ENCODE measurements around the gene HRH3.

HRH3 gene

DNA sequence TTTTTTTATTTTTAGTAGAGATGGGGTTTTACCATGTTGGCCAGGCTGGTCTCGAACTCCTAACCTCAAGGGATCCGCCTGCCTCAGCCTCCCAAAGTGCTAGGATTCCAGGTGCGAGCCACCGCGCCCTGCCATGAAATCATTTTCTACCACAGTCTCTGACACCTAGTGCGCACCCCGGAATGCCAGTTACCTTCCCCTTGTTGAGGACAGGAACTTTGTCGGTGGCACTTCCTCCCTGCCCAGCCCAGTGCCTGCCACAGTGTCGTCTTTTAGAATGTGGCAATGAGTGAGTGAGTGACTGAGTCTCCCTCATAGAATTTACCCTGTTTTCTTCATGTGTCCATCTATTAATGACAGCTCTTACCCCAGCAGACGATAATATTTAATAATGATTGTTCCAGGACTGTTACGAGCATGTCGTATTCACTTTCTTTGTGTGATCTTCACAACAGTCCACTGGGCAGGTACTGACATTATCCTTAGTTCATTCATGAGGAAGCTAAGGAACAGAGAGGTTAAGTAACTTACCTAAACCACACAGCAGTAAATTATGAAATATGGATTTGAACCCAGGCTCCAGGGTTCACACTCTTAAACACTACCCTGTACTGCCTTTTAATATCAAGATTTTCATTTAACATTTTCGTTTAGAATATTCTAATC lies 20.1 kb upstream of the HRH3 start:
- H3K36me3 ChIP-seq (ENCODE audit: control insufficient read depth in 2 of 2, insufficient read depth in 1 of 2, low read length in 2 of 2), result peaks cover 0 to 44% of the 10 kb centered on the region in 2 experiments; a peak in 1 of 3 replicates
- TF ChIP-seq BCL6B (tag by site-specific recombination; IDR thresholded peaks at IDR 0.05) (no peak), ZFP37 (tag by site-specific recombination; IDR thresholded peaks at IDR 0.05) (no peak), ZNF658 (tag by site-specific recombination; IDR thresholded peaks at IDR 0.05) (no peak), ZNF76 (tag by site-specific recombination; IDR thresholded peaks at IDR 0.05; ENCODE audit: borderline replicate concordance, low read depth) (no peak), MEIS1 (CRISPR knock-in tag; IDR thresholded peaks at IDR 0.05; ENCODE audit: borderline replicate concordance) (no peak), OSR2 (tag by site-specific recombination; IDR thresholded peaks at IDR 0.05) (no peak), ZNF324 (tag by site-specific recombination; IDR thresholded peaks at IDR 0.05) (no peak), ZNF266 (tag by site-specific recombination; IDR thresholded peaks at IDR 0.05; ENCODE audit: low read depth) (no peak), ZNF354C (tag by site-specific recombination; IDR thresholded peaks at IDR 0.05; ENCODE audit: borderline replicate concordance, low read depth) (no peak), GLIS2 (tag by site-specific recombination; IDR thresholded peaks at IDR 0.05) (no peak), TSHZ1 (tag by site-specific recombination; IDR thresholded peaks at IDR 0.05; ENCODE audit: borderline replicate concordance) (no peak), ZNF48 (tag by site-specific recombination; IDR thresholded peaks at IDR 0.05) (no peak), ZNF169 (tag by site-specific recombination; IDR thresholded peaks at IDR 0.05) (no peak), ZNF416 (tag by site-specific recombination; IDR thresholded peaks at IDR 0.05) (no peak), ZNF214 (tag by site-specific recombination; IDR thresholded peaks at IDR 0.05; ENCODE audit: borderline replicate concordance) (no peak)
- TF ChIP-seq, protein P1, sequence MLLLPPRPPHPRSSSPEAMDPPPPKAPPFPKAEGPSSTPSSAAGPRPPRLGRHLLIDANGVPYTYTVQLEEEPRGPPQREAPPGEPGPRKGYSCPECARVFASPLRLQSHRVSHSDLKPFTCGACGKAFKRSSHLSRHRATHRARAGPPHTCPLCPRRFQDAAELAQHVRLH (tag by site-specific recombination; IDR thresholded peaks at IDR 0.05), result no peak
- TF ChIP-seq, protein P2, sequence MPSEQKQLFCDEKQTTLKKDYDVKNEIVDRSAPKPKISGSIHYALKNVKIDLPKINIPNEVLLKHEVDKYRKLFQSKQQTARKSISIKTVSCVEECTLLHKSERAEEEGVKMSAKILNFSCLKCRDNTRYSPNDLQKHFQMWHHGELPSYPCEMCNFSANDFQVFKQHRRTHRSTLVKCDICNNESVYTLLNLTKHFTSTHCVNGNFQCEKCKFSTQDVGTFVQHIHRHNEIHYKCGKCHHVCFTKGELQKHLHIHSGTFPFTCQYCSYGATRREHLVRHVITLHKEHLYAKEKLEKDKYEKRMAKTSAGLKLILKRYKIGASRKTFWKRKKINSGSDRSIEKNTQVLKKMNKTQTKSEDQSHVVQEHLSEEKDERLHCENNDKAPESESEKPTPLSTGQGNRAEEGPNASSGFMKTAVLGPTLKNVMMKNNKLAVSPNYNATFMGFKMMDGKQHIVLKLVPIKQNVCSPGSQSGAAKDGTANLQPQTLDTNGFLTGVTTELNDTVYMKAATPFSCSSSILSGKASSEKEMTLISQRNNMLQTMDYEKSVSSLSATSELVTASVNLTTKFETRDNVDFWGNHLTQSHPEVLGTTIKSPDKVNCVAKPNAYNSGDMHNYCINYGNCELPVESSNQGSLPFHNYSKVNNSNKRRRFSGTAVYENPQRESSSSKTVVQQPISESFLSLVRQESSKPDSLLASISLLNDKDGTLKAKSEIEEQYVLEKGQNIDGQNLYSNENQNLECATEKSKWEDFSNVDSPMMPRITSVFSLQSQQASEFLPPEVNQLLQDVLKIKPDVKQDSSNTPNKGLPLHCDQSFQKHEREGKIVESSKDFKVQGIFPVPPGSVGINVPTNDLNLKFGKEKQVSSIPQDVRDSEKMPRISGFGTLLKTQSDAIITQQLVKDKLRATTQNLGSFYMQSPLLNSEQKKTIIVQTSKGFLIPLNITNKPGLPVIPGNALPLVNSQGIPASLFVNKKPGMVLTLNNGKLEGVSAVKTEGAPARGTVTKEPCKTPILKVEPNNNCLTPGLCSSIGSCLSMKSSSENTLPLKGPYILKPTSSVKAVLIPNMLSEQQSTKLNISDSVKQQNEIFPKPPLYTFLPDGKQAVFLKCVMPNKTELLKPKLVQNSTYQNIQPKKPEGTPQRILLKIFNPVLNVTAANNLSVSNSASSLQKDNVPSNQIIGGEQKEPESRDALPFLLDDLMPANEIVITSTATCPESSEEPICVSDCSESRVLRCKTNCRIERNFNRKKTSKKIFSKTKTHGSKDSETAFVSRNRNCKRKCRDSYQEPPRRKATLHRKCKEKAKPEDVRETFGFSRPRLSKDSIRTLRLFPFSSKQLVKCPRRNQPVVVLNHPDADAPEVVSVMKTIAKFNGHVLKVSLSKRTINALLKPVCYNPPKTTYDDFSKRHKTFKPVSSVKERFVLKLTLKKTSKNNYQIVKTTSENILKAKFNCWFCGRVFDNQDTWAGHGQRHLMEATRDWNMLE (tag by site-specific recombination; conservative IDR thresholded peaks at IDR 0.05; ENCODE audit: low read depth), result no peak
- TF ChIP-seq, protein P3, sequence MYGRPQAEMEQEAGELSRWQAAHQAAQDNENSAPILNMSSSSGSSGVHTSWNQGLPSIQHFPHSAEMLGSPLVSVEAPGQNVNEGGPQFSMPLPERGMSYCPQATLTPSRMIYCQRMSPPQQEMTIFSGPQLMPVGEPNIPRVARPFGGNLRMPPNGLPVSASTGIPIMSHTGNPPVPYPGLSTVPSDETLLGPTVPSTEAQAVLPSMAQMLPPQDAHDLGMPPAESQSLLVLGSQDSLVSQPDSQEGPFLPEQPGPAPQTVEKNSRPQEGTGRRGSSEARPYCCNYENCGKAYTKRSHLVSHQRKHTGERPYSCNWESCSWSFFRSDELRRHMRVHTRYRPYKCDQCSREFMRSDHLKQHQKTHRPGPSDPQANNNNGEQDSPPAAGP (tag by site-specific recombination; IDR thresholded peaks at IDR 0.05), result no peak
- TF ChIP-seq, protein P4, sequence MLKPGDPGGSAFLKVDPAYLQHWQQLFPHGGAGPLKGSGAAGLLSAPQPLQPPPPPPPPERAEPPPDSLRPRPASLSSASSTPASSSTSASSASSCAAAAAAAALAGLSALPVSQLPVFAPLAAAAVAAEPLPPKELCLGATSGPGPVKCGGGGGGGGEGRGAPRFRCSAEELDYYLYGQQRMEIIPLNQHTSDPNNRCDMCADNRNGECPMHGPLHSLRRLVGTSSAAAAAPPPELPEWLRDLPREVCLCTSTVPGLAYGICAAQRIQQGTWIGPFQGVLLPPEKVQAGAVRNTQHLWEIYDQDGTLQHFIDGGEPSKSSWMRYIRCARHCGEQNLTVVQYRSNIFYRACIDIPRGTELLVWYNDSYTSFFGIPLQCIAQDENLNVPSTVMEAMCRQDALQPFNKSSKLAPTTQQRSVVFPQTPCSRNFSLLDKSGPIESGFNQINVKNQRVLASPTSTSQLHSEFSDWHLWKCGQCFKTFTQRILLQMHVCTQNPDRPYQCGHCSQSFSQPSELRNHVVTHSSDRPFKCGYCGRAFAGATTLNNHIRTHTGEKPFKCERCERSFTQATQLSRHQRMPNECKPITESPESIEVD (tag by site-specific recombination; IDR thresholded peaks at IDR 0.05), result no peak
- H3K27ac ChIP-seq (ENCODE audit: extremely low read depth, low read depth, low read length), result no peak overlapping the region
- ChIA-PET CTCF (no interaction called here), POLR2A (interaction anchor here (0.5 kb wide), 1 partner anchor 14 kb away, joined by 3 read pairs; no protein-coding TSS in a partner anchor)
- H3K4me3 ChIP-seq (ENCODE audit: low read depth, low read length), result no peak overlapping the region
- no peaks in the 10 kb centered on the region for H3K9me3 ChIP-seq (ENCODE audit: control insufficient read depth, insufficient read depth, low read depth, low read length)
- peaks cover 6% of the 10 kb centered on the region; the same call in 1 of the 2 replicates for H3K4me1 ChIP-seq (ENCODE audit: control insufficient read depth, insufficient read depth, low read length)

Measured in HEK293 (cell line).